Left ventricle myocardium superior (tissue), 1 donor: Measurements from ENCODE around the gene RCCD1. TPM values are rescaled to one million over a fixed set of nuclear protein-coding genes. Genes with fewer than 3 reads are reported as not detected.
A peak's percentile ranks its signal among the peaks of the same experiment; 100 is the strongest.

Experiments
- ATAC-seq: fragments of 200-7000 bp; cut with Tn5 transposase; one replicate; pipeline ENCODE4 v1.9.1; 2020; ENCODE audit warnings: mild to moderate bottlenecking, moderate library complexity
- DNase-seq: peaks from one replicate; pipeline ENCODE4 v3.0.0-alpha.2; 2020
- intact Hi-C: fragments of 100-400 bp; cut with micrococcal nuclease; formaldehyde crosslinking; loops from one replicate; pipeline ENCODE4 v1.11.0; 2022
- total RNA-seq: library from RNA; stranded (reverse); fragmentation: NEBNext Ultra II Directional; extraction: Animal tissue kit (Norgen Biotek cat#: 25700); gene quantifications from one replicate; pipeline ENCODE4 v1.2.1, GENCODE V29; 2021
- donor health status: DM: no; HTN: yes; CAD: no; lungs with severe emphysema.

Gene RCCD1
- total RNA-seq, 1 donor from 2014 or later, result 11.5 TPM

- ATAC-seq (peak; percentile 52), DNase-seq (peak; percentile 89)
- intact Hi-C loops, result no loop called here
Measured at GRCh38 chr15:90956274-90957030, 1.8 kb downstream of the RCCD1 start.

- intact Hi-C loops, result no loop called here
- DNase-seq, result peak; percentile 57
- peak; percentile 18 for ATAC-seq
Measured at GRCh38 chr15:90957031-90957790, 2.5 kb downstream of the RCCD1 start.

- ATAC-seq, result no peak
- DNase-seq, result no peak
- intact Hi-C loops, result no loop called here
Measured at GRCh38 chr15:90957791-90958190, 3.1 kb downstream of the RCCD1 start.

- intact Hi-C loops, result no loop called here
- DNase-seq (no peak), ATAC-seq (no peak)
Measured at GRCh38 chr15:90959028-90959595, 4.4 kb downstream of the RCCD1 start.

- peak; percentile 83 for DNase-seq
- intact Hi-C loops, result no loop called here
- peak; percentile 75 for ATAC-seq
Measured at GRCh38 chr15:90959894-90960293, 5.2 kb downstream of the RCCD1 start.

GRCh38 chr15:90960298-90961091 is 5.8 kb downstream of the RCCD1 start:
- DNase-seq (no peak), ATAC-seq (no peak)
- intact Hi-C loops, result no loop called here

- intact Hi-C loops, result no loop called here
- no peak for DNase-seq
- ATAC-seq, result no peak
Measured at GRCh38 chr15:90962021-90962420, 7.3 kb downstream of the RCCD1 start.

- DNase-seq (no peak), ATAC-seq (no peak)
- intact Hi-C loops, result no loop called here
Measured at GRCh38 chr15:90966262-90966661, 11.6 kb downstream of the RCCD1 start.

GRCh38 chr15:90967206-90967605 is 12.5 kb downstream of the RCCD1 start:
- DNase-seq (no peak), ATAC-seq (no peak)
- intact Hi-C loops, result no loop called here

- intact Hi-C loops, result no loop called here
- DNase-seq (no peak), ATAC-seq (no peak)
Measured at GRCh38 chr15:90968434-90968833, 13.8 kb downstream of the RCCD1 start.

GRCh38 chr15:90970274-90970673 is 15.6 kb downstream of the RCCD1 start:
- intact Hi-C loops, result no loop called here
- ATAC-seq, result no peak

GRCh38 chr15:90972133-90972532 is 17.4 kb downstream of the RCCD1 start:
- DNase-seq, result no peak
- no peak for ATAC-seq
- intact Hi-C loops, result no loop called here

More at GRCh38 chr15:90970274-90970673, 15.6 kb downstream of the RCCD1 start:
- no peak for DNase-seq

- no peak for ATAC-seq
- no peak for DNase-seq
Measured at GRCh38 chr15:90974216-90974615, 19.5 kb downstream of the RCCD1 start.

GRCh38 chr15:90979582-90979981 is 24.9 kb downstream of the RCCD1 start:
- DNase-seq (no peak), ATAC-seq (no peak)
- intact Hi-C loops, result no loop called here

More at GRCh38 chr15:90974216-90974615, 19.5 kb downstream of the RCCD1 start:
- intact Hi-C loops, result no loop called here

- ATAC-seq, result no peak
- no peak for DNase-seq
- intact Hi-C loops, result no loop called here
Measured at GRCh38 chr15:90981681-90982080, 27.0 kb downstream of the RCCD1 start.

GRCh38 chr15:90982135-90982534 is 27.5 kb downstream of the RCCD1 start:
- intact Hi-C loops, result no loop called here
- DNase-seq, result no peak
- ATAC-seq, result no peak

GRCh38 chr15:90986790-90987507 is 32.3 kb downstream of the RCCD1 start:
- no peak for ATAC-seq
- intact Hi-C loops, result no loop called here
- DNase-seq, result no peak

GRCh38 chr15:90987561-90988141 is 33.0 kb downstream of the RCCD1 start:
- ATAC-seq (no peak), DNase-seq (no peak)
- intact Hi-C loops, result no loop called here

GRCh38 chr15:90988296-90988695 is 33.6 kb downstream of the RCCD1 start:
- intact Hi-C loops, result no loop called here
- ATAC-seq (no peak), DNase-seq (no peak)
